ENCODE data around the gene METTL26.

GRCh38 chr16:590815-591200, 45.3 kb downstream of the METTL26 start:
- TF ChIP-seq CTCF (IDR thresholded peaks at IDR 0.05) = no peak
- no peak for TF ChIP-seq POLR2A (IDR thresholded peaks at IDR 0.05)
